NK-92 (cell line): ENCODE measurements around the gene EPOP.

ENCODE experiments used
- DNase-seq: peaks from one replicate; lab custom pipeline; 2025; ENCODE audit not compliant: unreplicated experiment; lab: John Stamatoyannopoulos, UW

EPOP gene

GRCh38 chr17:38674749-38675615 lies at the start of gene EPOP:
EPOP (minus strand) TSS chr17:38674957; CDS start chr17:38674495, 462 bp downstream.
- no peak for DNase-seq

- no peak for DNase-seq
Observed at GRCh38 chr17:38721802-38722201, 47.0 kb upstream of the EPOP start.

- DNase-seq = no peak
Observed at GRCh38 chr17:38720941-38721340, 46.2 kb upstream of the EPOP start.

GRCh38 chr17:38719943-38720641 lies 45.3 kb upstream of the EPOP start:
- no peak for DNase-seq

DNA sequence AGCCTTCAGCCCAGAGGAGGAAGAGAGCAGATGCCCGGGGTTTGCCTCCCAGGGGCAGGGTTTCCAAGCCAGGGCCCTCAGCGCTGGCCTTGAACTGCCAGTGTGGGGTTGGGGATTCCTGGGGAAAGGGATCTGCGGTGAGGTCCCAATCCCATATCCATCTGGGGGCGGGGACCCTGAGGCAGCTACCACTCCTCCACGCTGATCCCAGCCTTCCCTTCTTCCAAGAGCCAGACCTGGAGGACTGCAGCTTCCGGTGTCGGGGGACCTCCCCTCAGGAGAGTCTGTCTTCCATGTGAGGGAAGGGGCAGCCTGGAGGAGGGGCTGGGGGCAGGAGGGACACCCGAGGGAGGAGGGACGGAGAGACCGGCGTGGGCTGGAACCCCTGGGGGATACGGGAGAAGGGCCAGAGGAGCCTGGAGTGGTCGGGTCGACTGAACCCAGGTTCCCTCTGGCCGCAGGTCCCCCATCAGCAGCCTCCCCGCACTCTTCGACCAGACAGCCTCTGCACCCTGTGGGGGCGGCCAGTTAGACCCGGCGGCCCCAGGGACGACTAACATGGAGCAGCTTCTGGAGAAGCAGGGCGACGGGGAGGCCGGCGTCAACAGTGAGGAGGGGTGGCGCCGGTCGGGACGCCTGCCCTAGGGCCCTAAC lies 44.7 kb upstream of the EPOP start:
- DNase-seq = no peak

DNA sequence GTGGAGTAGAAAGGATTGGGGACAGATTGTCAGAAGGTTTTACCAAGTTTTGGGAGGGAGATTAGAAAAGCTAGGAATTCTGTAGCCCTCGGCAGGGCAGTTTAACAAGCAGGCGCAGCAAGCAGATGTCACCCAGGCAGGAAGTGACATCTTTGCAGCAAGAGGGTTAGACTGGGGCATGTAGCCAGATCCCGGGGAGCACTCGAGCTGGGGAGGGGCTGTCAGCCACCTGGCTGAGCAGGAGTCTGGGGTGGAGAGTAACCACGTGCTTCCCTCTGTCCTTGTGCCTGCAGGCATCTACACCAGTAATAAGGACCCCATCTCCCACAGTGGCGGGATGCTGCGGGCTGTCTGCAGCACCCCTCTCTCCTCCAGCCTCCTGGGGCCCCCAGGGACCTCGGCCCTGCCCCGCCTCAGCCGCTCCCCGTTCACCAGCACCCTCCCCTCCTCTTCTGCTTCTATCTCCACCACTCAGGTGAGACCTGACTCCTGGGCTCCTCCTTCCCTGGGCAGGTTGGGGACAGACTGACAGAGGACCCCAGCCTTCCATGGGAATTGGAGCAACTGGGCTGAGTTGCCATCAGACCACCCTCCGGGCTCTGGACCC lies 42.5 kb upstream of the EPOP start:
- no peak for DNase-seq

- DNase-seq = no peak
Observed at GRCh38 chr17:38716368-38717005, 41.7 kb upstream of the EPOP start.

GRCh38 chr17:38715216-38715943 lies 40.6 kb upstream of the EPOP start:
- no peak for DNase-seq

DNA sequence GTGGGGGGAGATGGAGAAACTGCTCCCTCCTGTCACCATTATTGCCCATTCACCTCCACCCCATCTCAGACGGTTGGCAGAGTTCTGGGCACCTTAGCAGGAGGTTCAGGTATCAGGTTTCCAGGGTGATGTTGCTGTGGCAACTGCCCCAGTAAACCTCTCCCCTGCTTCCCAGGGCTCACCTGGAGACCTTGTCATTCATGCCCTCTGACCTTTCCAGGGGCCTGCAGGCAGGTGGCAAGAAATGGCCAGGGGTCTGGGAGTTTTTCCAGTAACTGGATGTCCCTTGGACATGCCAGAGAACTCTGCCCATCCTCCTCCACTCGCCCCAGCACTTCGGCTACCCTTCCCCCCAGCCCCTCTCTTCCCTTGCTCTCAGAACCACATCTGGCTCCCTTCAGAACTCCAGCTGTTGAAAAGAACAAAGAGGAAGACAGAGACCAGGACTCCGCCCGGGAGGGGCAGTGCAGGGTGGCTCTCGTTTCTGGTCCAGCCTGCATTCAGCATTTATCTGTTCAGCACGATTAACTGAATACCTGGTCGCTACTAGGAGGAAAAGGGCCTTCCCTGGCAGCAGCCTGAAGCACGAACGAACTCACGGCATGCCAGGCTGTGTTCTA lies 38.8 kb upstream of the EPOP start:
- no peak for DNase-seq

GRCh38 chr17:38712593-38712992 lies 37.8 kb upstream of the EPOP start:
- DNase-seq = no peak

- DNase-seq = no peak
Observed at GRCh38 chr17:38711792-38712571, 37.2 kb upstream of the EPOP start.

DNA sequence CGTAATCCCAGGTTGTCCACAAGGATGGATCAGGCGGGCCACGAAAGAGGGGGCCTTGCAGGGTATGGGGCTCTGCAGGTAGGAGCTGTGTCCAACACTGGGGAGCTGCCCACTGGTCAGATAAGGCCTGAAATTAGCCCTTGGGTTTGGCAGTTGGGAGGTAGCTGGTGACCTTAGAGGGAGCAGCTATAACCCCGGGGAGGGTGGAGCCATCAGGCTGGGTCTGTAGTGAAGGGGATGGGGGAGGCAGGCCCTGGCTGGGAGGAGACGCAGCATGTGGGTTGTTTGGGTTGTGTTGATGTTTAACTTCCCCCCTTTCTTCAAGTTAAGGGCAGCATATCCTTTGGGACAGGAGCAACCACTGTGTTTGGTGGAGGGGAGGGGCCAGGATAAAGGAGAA lies 36.2 kb upstream of the EPOP start:
- no peak for DNase-seq

DNA sequence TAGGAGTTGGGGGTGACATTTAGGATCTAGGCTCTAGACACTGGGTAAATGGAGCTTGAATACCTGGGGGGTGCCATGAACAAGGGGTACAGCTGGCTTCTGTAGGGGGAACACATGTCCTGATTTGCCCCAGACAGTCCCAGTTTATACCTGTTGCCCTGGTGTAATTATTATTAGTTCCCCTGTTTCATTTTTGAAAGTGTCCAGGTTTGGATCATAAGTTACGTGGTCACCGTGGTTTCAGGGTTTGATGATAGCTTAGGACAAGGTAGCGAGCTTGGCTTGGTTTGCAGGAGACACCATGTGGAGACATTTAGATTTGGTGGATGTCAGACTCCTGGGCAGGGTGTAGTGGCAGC lies 35.8 kb upstream of the EPOP start:
- no peak for DNase-seq

DNA sequence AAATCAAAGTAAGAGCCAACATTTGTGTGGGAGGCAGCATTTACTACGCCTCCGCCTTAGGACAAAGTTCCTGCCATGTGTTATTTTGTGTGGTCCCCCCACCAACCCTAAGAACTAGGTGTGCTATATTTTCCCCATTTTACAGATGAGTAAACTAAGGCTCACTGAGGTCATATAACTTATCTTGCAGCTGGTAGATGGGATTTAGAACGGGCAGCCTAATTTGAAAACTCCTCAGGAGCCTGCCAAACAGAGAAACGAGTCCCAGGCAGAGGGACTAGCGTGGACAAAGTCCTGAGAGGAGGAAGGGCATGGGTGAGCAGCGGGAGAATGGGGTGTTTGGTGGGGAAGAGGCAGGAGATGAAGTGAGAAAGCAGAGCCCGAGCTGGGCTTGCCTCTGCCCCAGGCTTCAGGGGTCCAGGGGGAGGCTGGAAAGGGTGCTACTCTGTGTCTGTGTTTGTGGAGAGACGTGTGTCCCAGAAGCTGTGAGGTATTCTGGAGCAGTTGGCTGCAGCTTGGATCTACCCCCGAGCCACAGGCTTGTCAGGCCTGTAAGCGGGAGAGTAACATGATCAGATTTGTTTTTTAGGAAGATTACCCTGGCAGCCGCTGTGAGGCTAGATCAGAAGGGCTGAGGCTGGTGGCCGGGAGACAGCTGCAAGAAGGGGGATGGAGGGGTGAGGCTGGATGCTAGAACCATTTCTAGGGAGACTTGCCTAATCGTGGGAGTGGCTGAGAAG lies 35.3 kb upstream of the EPOP start:
- no peak for DNase-seq

DNA sequence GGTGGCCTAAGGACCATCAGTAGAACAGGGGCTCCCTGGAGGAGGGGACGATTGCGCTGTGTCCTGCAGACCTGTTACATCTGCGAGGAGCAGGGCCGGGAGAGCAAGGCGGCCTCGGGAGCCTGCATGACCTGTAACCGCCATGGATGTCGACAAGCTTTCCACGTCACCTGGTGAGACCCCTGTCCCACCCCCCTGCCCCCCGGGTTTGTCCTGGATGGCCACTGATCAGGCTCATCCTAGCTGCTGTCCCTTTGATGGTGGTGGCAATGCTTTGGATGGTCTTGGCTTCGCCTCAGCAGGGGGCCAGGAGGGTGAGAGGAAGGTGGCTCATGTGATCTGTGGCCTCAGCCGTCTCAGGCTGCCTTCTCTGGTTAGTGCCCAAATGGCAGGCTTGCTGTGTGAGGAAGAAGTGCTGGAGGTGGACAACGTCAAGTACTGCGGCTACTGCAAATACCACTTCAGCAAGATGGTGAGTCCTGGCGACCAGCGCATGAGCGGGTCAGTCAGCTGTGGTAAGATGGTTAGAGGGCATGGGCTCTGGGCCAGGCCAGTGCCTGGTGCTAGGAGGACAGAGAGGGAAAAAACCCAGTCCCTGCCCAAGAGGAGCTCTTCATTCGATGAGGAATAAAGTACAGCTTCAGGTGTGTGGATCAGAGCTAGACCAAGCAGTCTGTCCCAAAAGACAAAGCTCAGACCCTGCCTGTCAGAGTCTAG lies 34.5 kb upstream of the EPOP start:
- no peak for DNase-seq

GRCh38 chr17:38707678-38708351 lies 33.1 kb upstream of the EPOP start:
- DNase-seq = no peak

DNA sequence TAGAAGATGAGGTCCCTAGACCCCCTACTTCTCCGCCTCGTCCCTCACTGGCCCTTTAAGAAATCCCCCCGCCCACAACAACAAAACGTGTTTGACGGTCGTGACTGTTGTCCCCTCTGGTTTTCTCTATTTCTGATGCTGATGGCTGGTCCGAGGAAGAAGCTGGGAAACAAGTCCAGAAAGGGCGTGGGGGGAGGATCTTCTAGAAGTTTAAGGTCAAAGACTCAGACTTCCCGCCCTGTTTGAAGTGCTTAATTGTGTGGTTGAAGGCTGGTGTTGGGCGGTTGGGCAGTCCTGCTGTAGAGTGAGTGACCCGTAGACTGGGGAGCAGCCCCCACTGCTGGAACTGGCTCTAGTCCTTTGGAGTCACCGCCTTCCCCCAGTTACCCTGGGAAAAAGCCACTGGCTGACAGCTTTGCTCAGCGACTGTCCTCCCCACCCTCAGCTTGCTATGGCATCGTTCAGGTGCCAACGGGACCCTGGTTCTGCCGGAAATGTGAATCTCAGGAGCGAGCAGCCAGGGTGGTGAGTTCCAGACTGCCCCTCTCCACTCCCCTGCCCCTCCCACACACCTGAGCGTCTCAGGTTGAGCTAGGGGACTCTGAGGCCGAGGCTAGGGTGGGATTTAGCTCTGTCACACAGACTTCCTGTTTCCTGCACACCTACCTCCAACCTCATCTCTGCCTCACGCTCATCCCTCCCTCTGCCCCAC lies 31.9 kb upstream of the EPOP start:
- no peak for DNase-seq
